ENCODE results near the gene CDCP1.

DNA sequence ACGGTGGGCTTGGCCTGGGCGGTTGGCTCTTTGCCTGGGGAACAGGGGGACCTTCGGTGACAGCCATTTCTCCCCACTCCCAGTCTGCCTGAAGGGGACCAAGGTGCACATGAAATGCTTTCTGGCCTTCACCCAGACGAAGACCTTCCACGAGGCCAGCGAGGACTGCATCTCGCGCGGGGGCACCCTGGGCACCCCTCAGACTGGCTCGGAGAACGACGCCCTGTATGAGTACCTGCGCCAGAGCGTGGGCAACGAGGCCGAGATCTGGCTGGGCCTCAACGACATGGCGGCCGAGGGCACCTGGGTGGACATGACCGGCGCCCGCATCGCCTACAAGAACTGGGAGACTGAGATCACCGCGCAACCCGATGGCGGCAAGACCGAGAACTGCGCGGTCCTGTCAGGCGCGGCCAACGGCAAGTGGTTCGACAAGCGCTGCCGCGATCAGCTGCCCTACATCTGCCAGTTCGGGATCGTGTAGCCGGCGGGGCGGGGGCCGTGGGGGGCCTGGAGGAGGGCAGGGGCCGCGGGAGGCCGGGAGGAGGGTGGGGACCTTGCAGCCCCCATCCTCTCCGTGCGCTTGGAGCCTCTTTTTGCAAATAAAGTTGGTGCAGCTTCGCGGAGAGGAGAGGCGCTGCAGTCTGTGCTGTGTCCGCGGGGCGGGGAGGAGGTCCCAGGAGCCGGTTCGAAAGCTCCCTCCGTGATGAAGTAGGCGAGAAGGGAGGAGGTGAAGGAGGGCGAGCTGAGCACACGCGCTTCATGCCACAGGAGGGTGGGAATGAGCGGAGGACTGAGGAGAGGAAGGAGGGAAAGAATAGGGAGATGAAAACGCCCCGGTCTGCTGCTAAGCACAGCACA lies 110.5 kb downstream of the CDCP1 start:
- TF ChIP-seq GATA3 (IDR thresholded peaks at IDR 0.05; ENCODE audit: low read depth, low read length), result no peak
- TF ChIP-seq GATA2 (IDR thresholded peaks at IDR 0.05; ENCODE audit: low read depth, low read length), result no peak

Data from SH-SY5Y (cell line).